ACHN (cell line): ENCODE data around the gene ARAP1.

ENCODE experiments used
- DNase-seq: peaks from one replicate; pipeline ENCODE4 v3.0.0-alpha.2; 2015
- in situ Hi-C: cut with HindIII; loops from 2 replicates; pipeline ENCODE4 v1.10.0; 2017; ENCODE audit warnings: low sequenced_read_pairs, low pct_ligation_motif_present, low pct_unique_long_range_greater_than_20kb

Gene ARAP1

DNA sequence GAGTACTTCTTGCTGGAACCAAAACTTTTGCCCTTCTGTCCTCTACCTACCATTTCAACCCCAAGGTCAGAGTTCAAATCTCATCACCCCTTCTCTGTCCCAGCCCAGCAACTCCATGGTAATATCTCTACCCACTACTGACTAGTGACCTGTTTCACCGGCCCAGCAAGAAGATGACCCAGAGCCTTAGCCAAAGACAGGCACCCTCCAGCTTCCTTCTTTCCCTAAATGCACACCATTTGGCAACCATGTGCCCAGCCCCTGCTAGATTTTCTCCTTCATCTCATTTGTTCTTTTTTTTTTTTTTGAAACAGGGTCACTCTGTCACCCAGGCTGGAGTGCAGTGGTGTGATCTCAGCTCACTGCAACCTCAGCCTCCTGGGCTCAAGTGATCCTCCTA lies 14.9 kb downstream of the ARAP1 start:
- in situ Hi-C loops: no loop called here
- DNase-seq: no peak

DNA sequence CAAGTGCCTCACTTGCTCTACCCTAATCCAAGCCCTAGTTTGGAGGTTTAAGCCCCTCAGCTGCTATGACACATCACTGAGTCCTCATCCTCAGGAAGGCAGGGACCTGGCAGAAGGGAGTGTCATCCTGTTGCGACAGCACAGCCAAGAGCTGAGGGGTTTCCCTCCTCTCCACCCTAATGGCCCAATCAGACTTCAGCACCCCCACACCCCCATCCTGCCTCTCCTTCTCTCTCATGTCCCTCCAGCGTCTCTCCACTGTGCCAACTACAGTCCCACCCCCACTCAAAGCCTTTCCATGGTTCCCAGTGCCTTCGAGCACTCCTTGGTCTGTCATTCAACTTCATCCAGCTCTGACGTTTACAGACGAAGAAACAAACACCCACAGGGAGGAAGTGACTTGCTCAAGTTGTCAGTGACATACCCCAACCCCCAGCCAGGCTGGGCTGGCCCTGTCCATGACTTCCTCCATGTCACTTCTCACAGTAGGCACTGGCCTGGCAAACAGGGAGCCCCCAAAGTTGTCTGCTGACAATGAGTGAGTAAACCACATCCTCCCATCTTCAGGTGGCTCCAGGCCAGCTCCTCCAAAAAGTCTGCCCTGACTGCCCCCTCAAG lies 15.6 kb downstream of the ARAP1 start:
- no peak for DNase-seq
- in situ Hi-C loops: no loop called here

DNA sequence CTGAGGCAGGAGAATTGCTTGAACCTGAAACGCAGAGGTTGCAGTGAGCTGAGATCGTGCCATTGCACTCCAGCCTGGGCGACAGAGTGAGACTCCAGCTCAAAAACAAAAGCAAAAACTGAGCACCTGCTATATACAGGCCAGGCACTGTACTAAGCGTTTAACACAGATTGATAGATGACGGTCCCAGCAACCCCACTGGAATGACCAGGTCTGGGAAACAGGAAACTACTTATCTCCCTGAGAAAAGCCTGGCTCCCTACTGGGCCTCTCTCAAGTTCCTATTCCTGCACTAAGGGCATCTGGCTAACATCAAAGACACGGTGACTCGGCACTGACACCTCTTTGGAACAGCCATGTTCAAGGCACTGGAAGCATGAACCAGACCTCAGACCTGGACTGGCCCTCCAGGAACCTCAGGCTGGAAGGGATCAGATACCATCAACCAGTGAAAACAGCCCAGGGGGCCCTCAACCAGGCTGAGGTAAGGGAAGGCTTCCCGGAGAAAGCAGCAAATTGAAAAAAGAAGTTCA lies 16.6 kb downstream of the ARAP1 start:
- no peak for DNase-seq
- in situ Hi-C loops: no loop called here

DNA sequence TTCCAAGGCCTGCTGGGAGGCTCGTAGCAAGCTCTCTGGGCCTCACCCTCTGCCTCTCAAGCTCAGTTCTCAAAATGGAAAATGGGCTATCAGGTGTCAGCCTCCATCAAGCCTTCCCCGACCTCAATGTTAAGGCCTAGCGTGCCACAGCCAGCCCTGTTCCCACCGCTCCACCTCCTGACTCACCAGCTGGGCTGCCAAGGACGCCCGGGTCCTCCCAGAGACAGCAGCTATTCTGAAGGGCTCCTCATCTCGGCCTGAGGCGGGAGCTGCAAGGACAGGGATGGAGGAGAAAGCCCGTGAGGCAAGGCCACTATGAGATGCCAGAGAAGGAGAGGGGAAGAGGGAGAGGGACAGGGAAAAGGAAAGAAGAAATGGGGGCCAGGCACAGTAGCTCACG lies 19.9 kb downstream of the ARAP1 start:
- in situ Hi-C loops: no loop called here
- DNase-seq: no peak

DNA sequence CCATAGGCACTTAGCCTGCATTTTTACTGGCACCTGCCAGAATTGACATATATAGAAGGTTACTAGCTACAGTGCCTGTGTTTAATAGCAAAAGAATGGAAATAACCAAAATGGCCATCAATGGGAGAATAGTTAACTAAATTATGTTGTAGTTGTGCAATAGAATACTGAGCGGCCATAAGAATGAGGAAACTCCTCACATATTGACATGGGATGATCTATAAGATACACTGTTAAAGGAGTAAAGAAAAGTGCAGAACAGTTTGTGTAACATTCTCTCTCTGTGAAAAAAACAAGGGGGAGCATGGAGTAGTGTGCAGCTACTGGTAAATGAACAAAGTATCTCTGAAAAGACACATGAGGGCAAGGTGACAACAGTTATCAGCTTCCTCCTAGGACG lies 21.5 kb downstream of the ARAP1 start:
- in situ Hi-C loops: no loop called here
- no peak for DNase-seq

DNA sequence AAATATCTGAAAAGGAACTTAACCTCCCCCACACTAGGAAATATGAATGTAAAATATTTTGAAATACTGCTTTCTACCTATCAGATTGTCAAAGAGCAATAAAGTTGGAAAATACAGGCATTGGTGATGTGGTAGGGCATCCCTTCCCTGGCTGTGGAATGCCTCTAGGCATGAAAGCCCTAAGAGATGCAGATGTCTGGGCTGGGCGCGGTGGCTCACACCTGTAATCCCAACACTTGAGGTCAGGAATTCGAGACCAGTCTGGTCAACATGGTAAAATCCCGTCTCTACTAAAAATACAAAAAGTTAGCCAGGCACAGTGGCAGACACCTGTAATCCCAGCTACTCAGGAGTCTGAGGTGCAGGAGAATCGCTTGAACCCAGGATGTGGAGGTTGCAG lies 22.0 kb downstream of the ARAP1 start:
- in situ Hi-C loops: no loop called here
- DNase-seq: no peak

DNA sequence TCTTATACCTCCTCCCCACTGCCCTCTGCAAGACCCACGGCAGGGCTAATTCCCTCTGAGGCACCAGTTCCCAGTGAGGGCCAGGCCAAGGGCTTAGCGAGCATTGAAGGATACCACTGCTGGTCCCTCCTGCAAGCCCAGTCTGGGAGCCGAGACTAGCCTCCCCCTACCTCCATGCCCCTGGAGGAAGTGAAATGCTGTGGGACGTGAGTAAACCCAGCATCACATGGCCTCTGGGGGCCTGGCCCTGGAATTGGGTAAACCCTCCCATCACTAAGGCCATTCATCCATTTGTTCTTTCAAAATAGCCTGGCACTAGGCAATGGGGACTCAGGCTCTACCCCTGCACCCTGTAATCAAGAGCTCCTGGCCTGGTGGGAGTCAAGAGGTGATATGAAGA lies 24.7 kb downstream of the ARAP1 start:
- in situ Hi-C loops: no loop called here
- DNase-seq: no peak

DNA sequence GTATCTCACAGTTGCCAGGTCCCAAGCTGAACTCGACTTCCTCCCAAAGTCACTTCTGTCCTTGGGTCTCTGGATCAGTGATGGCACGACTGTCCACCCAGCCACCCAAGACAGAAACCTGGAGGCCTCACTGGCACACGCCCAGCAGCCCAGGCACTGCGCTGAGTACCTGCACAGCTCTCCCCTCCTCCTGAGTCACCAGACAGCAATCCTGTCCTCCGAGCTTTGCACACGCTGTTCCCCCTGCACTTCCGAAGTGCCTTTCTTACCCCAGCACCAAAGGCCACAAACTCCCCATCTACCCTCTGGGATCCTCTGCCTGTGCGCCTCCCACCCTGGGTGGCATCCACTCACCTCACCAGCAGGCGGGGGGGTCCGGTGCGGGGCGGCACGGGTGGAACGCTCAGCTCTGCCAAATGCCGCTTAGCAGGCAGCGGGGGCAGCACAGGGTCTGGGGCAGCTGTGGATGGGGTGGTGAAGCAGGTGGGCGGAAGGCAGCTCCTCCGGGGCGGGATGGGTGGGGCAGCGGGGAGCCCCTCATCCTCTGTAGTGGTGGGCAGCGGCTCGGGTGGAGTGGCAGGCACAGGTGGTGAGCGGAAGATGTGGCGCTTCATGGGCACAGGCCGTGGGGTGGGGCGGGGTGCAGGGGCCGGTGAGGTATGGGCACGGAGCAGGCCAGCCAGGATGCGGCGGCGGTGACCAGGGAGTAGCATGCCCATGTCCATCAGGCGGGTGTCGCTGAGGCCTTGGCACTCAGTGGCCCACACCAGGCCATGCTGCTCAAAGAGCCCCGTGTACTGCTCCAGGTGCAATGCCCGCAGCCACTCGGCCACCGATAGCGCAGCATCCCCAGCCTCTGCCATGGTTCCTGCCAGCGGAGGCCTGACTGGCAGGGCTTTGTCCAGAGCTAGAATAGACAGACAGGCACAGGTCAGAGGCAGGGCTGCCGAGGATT lies 25.7 kb downstream of the ARAP1 start:
- no peak for DNase-seq
- in situ Hi-C loops: no loop called here

DNA sequence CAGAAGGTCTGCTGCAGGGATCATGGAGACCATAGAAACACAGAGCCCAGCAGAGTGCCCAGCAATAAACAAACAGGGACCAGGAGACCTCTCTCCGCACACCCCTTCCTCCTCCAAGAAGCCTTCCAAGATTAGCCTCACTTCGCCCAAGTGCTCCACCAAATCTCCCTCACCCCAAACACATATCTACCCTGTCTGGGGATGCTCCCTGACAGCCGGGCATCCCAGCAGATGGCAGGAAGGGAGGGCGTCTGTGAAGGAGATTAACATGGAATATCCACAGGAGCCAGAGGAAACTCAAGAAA lies 26.5 kb downstream of the ARAP1 start:
- DNase-seq: no peak
- in situ Hi-C loops: no loop called here

DNA sequence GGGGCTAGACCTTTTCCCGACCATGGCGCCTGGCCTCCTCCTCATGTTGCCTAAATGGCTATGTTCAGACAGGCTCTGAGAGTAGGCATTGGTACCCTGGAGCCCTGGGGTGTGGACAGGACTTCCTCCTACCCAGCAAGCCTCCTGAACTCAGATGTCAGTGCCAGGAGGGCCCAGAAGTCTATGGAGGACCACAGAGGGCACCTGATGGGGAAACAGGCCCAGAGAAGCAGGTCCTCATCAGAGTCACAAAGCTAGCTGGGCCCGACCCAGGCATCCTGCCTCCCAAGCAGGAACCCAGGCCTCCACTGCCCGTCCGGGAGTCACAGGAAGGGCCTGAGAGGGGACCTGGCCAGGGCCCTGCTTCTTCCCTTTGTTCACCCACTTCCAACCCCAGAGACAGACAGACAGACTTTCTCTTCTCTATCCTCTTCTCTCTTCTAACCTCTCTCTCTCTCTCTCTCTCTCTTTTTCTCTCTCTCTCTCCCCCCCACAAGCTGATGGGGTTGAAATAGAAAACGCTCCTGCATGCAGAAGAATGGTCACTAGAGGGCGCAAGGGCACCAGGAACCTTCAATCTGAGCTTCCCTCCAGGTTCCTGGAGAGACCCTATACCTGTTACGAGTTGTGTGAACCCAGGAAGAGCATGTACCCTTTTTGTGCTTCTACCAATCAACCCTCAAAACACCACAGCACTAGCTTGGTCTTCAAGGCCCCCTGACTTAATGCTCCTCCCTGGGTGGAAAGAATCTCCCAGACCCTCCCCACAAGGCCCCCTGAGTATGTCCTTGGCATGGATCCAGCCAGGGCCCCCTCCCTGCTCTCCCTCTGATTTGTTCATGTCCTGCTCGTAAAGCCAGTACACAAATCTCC lies 27.1 kb downstream of the ARAP1 start:
- DNase-seq: peak; percentile 79
- in situ Hi-C loops: no loop called here

DNA sequence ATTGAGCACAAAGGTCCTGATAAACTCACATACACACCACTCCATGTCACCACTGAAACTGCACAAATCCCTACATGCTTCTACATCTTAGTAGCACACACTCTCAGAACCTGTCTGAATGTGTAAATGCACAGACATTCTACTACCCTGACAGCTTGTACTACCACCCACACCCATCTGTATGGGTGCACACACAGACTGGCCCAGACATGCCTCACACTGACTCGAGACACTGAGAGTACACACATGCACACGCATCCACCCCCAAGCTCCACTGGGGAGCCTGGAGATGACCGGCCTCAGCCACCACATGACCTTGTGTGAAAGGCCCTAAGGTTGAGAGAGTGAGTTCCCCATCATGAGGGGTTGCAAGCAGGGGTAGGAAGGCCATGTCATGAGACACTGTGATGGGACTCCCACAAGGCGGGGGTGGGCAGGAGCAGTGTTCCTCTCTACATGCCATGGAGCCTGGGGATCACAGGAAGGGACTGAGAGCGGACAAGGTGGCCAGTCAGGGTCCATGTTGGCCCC lies 28.1 kb downstream of the ARAP1 start:
- in situ Hi-C loops: no loop called here
- DNase-seq: no peak

DNA sequence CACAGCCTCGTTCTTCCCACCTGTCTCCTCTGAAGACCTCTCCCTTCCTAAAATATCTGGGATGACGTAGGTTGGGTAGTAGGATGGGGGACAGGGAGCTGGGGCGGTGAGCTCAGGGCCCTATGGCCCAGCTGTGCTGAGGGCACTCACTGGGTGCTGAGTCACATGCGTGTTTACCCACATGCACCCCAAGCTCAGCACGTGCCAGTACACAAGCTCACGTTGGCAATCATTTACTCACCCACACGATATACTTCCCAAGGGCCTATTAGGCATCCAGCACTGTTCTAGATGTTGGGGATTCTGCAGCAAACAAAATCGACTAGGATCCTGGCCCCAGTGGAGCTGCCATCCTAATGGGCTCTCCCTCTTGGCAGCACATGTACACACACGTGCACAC lies 28.7 kb downstream of the ARAP1 start:
- in situ Hi-C loops: no loop called here
- peak; percentile 66 for DNase-seq

DNA sequence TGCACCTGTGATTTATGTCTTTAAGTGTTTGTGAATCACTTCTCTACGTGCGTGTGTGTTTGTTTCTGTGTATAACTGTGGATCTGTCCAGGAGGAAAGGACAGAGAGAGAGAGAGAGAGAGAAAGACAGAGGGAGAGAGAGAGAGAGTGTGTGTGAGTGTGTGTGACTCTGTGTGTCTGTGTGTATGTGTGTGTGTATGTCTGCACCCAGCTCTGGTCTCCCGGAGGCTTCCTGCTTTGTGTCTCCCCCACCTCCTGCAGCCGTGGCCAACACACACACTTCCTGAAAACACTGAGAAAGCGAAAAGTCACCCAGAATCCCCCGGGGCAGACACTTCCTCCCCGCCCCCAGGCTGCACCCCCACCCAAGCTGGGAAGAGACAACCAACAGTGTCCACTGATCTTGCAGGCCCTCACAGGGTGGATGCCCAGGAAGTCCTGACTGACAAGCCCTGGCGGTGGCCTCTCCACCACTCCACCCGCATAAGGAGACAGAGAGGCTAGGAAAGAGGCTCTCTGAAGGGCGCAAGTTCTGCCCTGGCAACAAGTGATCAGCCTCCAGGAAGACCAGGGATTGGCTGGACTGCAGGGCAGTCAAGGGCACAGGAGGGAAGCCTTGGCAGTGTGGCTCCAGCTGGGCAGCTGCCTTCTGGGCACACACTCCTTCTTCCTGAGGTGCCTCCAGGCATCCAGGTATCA lies 30.0 kb downstream of the ARAP1 start:
- peak; percentile 85 for DNase-seq
- in situ Hi-C loops: no loop called here

DNA sequence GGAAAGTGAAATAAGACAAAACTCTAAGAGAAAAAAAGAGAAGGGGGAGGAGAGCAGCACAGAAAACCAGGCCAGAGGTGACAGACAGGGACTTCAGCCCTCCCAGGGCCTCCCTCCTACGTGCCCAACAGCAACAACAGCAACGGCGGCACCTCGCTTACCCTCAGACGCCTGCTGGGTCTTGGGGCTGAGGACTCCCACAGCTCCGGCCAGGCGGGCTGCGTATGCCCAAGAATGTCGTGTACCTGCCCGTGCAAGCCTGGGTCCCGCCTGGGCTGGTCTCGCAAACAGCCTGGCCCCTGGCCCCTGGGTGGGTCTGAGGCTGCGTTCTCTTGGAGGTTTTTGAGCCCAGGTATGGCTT lies 30.5 kb downstream of the ARAP1 start:
- in situ Hi-C loops: no loop called here
- peak; percentile 8 for DNase-seq

DNA sequence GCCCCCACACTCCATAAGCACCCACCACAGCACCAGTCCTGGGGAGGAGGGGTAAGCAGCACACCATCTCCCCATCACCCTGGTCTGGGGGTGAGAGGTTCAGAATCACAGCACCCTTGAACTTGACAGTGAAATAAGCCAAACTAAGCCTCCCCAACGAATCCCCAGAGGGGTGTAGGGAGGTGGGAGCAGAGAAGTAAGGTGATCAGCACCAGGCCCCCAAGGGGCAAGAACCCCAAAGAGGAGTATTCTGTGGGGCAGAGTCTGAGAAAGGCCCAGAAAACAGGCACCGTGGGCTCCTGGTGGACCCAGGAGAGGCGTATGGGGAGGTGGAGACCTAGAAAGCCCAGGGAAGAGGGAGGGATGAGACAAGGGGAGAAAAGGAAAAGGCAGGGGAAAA lies 30.9 kb downstream of the ARAP1 start:
- in situ Hi-C loops: no loop called here
- no peak for DNase-seq

DNA sequence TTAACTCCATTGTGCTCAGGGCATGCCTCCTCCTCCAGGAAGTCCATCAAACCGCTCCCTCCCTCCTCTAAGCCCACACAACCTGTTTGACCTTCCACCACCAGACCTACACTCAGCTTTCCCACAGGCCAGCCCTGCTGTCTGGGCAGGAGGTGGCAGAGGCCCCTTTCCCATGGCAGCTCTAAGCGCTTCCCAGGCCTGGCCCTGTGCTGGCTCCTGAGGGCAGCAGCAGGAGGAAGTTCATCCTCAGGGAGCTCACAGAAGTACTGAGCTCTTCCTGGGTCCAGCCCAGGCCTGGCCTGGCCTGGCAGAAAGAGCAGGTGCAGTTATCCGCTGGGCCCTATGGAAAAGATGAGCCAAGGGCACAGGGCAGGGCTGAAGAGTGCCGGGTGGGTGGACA lies 31.4 kb downstream of the ARAP1 start:
- no peak for DNase-seq
- in situ Hi-C loops: no loop called here

DNA sequence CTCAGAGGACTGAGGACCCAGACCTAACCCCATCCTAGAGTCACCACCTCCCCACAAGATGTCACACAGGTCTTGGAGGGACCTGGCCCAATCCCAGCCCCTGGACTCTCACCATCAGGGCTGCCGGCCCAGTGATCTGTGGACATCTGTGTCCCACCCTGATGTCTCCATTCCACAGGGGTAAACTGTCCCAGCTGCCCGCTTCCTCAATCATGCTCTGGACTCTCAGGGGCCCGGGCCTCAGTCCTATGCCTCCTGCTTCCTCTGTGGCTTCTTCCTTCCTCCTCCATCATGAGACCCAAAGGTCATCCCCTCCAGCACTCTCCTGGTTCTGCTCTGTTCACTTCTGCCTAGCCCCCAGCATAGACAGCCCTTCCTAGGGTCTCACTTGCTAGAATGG lies 32.2 kb downstream of the ARAP1 start:
- in situ Hi-C loops: no loop called here
- DNase-seq: no peak

DNA sequence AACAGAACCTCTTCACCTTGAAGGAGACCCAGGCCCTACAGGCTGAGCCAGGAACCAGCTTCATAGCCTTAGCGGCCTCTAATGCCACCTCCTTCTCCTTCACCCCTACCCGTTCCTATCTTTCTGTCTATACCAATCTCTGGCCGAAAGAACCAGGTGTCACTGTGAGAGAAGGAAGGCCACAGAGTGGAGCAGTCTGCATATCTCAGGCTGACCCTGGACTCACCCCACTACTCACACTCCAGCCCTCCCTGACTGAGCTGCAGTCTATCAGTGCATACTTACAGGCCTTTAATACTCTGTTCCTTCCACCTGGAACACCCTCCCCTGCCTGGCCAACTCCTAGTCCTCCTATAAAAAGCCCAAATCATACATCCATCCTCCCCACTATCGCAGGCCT lies 32.7 kb downstream of the ARAP1 start:
- no peak for DNase-seq
- in situ Hi-C loops: no loop called here
